Measurements from ENCODE around the gene SCN4B. TPM values are rescaled to one million over a fixed set of nuclear protein-coding genes. Genes with fewer than 3 reads are reported as not detected.

SCN4B gene
- total and polyA plus RNA-seq, 4 donors = 0.05 to 0.67 (median 0.42) TPM; not detected in 1

GRCh38 chr11:118114266-118114665 is 38.4 kb downstream of the SCN4B start:
- Histone ChIP-seq H3K36me3 (ENCODE audit: control insufficient read depth in 4 of 4, insufficient read depth in 3 of 4, low read depth in 1 of 4, low read length in 3 of 4) (no peaks in the 10 kb centered on the region), H3K9ac (ENCODE audit: low read depth in 1 of 2, low read length in 2 of 2) (no peak overlapping the region), H3K9me3 (ENCODE audit: control insufficient read depth in 4 of 4, low read length in 3 of 4) (no peaks in the 10 kb centered on the region), H3K27ac (ENCODE audit: low read depth in 1 of 2, low read length in 2 of 2) (no peak overlapping the region), H3K4me1 (ENCODE audit: control insufficient read depth in 4 of 4, insufficient read depth in 4 of 4, low read length in 3 of 4) (no peaks in the 10 kb centered on the region), H3K27me3 (ENCODE audit: control insufficient read depth in 4 of 4, insufficient read depth in 4 of 4, low read length in 3 of 4) (no peaks in the 10 kb centered on the region), H3K4me3 (ENCODE audit: low read depth in 1 of 3, low read length in 3 of 3) (no peak overlapping the region)
- WGBS = 69% methylated on average over 1 of the region's 1 CpG
- TF ChIP-seq FOXA2 (IDR thresholded peaks at IDR 0.05) (no peak), REST (IDR thresholded peaks at IDR 0.05) (no peak), HNF4G (IDR thresholded peaks at IDR 0.05) (no peak), FOXA1 (IDR thresholded peaks at IDR 0.05) (no peak), NR2F2 (IDR thresholded peaks at IDR 0.05) (no peak), SP1 (IDR thresholded peaks at IDR 0.05) (no peak), RAD21 (IDR thresholded peaks at IDR 0.05) (no peak), HNF4A (conservative IDR thresholded peaks at IDR 0.05) (no peak), EGR1 (IDR thresholded peaks at IDR 0.05; ENCODE audit: low read depth in 2 of 2) (no peak), ZBTB33 (IDR thresholded peaks at IDR 0.05) (no peak), MAX (IDR thresholded peaks at IDR 0.05) (no peak), JUND (IDR thresholded peaks at IDR 0.05) (no peak), ATF3 (IDR thresholded peaks at IDR 0.05) (no peak), TAF1 (conservative IDR thresholded peaks at IDR 0.05) (no peak), RXRA (IDR thresholded peaks at IDR 0.05) (no peak), YY1 (IDR thresholded peaks at IDR 0.05) (no peak), GABPA (IDR thresholded peaks at IDR 0.05 in 1 of 2, conservative IDR thresholded peaks at IDR 0.05 in 1 of 2) (no peak), CTCF (IDR thresholded peaks at IDR 0.05; ENCODE audit: low read depth, low read length, missing input control) (no peak)
- DNase-seq (ENCODE audit: low spot score) = no peak
